NOMO-1 treated with dmso at 0.1 percent for 144 hours (cell line): ENCODE data around the gene KDELR1.
"Not testable (repeated sequence)": the region's sequence is repeated elsewhere in the genome, so short reads cannot be mapped to it uniquely, and the experiment has no call there.

Experiments
- DNase-seq: peaks from one replicate; lab custom pipeline; 2025; ENCODE audit not compliant: unreplicated experiment; lab: John Stamatoyannopoulos, UW

The KDELR1 gene

GRCh38 chr19:48397263-48398101 lies 6.1 kb upstream of the KDELR1 start:
- DNase-seq, result no peak

GRCh38 chr19:48396824-48397176 lies 5.4 kb upstream of the KDELR1 start:
- DNase-seq, result no peak

GRCh38 chr19:48396016-48396823 lies 4.9 kb upstream of the KDELR1 start:
- DNase-seq, result no peak

- DNase-seq, result no peak
These were observed 4.1 kb upstream of the KDELR1 start for GRCh38 chr19:48395499-48395898.

GRCh38 chr19:48395170-48395455 lies 3.8 kb upstream of the KDELR1 start:
- DNase-seq, result no peak

- no peak for DNase-seq
These were observed 3.2 kb upstream of the KDELR1 start for GRCh38 chr19:48394331-48395169.

GRCh38 chr19:48393559-48394330 lies 2.4 kb upstream of the KDELR1 start, which contains the start of gene GRIN2D:
GRIN2D (plus strand) TSS chr19:48393668; CDS start chr19:48398393, 4,725 bp downstream.
- DNase-seq, result no peak

GRCh38 chr19:48392860-48393558 lies 1.7 kb upstream of the KDELR1 start:
- no peak for DNase-seq

- DNase-seq, result not testable (repeated sequence)
These were observed 624 bp upstream of the KDELR1 start for GRCh38 chr19:48392006-48392344.

GRCh38 chr19:48390188-48391099 lies 907 bp downstream of the KDELR1 start:
- DNase-seq, result no peak

GRCh38 chr19:48386981-48387380 lies 4.4 kb downstream of the KDELR1 start:
- DNase-seq, result no peak

- DNase-seq, result no peak
These were observed 5.8 kb downstream of the KDELR1 start for GRCh38 chr19:48385461-48386087.

- no peak for DNase-seq
These were observed 9.1 kb downstream of the KDELR1 start for GRCh38 chr19:48382286-48382685.

- no peak for DNase-seq
These were observed 10.0 kb downstream of the KDELR1 start for GRCh38 chr19:48381178-48381950.

- DNase-seq, result no peak
These were observed 12.3 kb downstream of the KDELR1 start for GRCh38 chr19:48379058-48379457.

GRCh38 chr19:48378194-48378570 lies 13.2 kb downstream of the KDELR1 start:
- DNase-seq, result no peak

GRCh38 chr19:48373567-48373966 lies 17.8 kb downstream of the KDELR1 start:
- DNase-seq, result no peak

- DNase-seq, result no peak
These were observed 18.4 kb downstream of the KDELR1 start for GRCh38 chr19:48372904-48373303.
